Measurements from ENCODE around the gene MTHFD2.

Gene MTHFD2

DNA sequence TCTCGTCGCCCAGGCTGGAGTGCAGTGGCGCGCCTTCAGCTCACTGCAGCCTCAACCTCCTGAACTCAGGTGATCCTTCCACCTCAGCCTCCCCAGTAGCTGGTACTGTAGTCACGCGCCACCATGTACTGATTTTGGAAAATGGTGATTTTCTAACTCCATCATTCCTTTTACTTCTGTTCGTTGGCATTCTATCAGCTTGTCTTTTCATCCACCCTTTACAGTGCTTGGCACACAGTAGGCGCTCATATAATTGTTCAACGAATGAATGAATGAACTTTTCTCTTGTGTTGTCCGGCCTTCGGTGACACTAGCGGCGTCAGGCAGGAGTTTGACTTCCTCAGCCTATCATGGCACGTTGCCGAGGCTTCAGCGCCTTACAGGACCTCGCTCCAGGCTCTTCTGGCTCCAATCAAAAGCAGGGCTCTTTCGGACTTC lies 373 bp upstream of the MTHFD2 start:
- Histone ChIP-seq H3K27me3 (no peaks in the 10 kb centered on the region), H3K4me3 (ENCODE audit: low read depth in 1 of 2, low read length in 1 of 2) (peak overlapping the region; percentile 71 to 91), H3K9me3 (no peaks in the 10 kb centered on the region), H3K27ac (peak overlapping the region; percentile 81), H3K4me1 (ENCODE audit: control insufficient read depth in 1 of 2, insufficient read depth in 1 of 2, low read depth in 1 of 2, low read length in 1 of 2) (peaks cover 20 to 21% of the 10 kb centered on the region in 2 experiments), H3K36me3 (no peaks in the 10 kb centered on the region)
- TF ChIP-seq, protein P1, sequence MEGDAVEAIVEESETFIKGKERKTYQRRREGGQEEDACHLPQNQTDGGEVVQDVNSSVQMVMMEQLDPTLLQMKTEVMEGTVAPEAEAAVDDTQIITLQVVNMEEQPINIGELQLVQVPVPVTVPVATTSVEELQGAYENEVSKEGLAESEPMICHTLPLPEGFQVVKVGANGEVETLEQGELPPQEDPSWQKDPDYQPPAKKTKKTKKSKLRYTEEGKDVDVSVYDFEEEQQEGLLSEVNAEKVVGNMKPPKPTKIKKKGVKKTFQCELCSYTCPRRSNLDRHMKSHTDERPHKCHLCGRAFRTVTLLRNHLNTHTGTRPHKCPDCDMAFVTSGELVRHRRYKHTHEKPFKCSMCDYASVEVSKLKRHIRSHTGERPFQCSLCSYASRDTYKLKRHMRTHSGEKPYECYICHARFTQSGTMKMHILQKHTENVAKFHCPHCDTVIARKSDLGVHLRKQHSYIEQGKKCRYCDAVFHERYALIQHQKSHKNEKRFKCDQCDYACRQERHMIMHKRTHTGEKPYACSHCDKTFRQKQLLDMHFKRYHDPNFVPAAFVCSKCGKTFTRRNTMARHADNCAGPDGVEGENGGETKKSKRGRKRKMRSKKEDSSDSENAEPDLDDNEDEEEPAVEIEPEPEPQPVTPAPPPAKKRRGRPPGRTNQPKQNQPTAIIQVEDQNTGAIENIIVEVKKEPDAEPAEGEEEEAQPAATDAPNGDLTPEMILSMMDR (IDR thresholded peaks at IDR 0.05): no peak

DNA sequence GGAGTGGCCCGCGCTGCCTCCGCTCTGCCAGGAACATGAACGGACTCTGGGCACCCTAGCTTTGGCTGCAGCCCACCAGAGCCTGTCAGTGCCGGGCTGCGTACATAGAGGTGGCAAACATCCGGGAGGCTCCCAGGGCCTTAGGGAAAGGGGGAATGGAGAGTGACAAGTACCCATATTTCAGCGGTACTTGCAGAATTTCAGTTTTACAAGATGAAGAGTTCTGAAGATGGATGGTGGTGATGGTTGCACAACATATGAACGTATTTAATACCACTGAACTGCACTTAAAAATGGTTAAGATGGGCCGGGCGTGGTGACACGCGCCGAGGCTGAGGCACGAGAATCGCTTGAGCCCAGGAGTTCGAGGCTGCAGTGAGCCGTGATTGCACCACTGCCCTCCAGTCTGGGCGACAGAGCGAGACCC lies 873 bp downstream of the MTHFD2 start:
- no peaks in the 10 kb centered on the region for H3K27me3 ChIP-seq
- H3K9me3 ChIP-seq: no peaks in the 10 kb centered on the region
- H3K4me3 ChIP-seq (ENCODE audit: low read depth in 1 of 2, low read length in 1 of 2): peak overlapping the region; percentile 71 to 91
- peaks cover 20 to 21% of the 10 kb centered on the region in 2 experiments for H3K4me1 ChIP-seq (ENCODE audit: control insufficient read depth in 1 of 2, insufficient read depth in 1 of 2, low read depth in 1 of 2, low read length in 1 of 2)
- H3K27ac ChIP-seq: peak overlapping the region; percentile 81
- no peaks in the 10 kb centered on the region for H3K36me3 ChIP-seq
- TF ChIP-seq, protein P1 (IDR thresholded peaks at IDR 0.05): no peak

DNA sequence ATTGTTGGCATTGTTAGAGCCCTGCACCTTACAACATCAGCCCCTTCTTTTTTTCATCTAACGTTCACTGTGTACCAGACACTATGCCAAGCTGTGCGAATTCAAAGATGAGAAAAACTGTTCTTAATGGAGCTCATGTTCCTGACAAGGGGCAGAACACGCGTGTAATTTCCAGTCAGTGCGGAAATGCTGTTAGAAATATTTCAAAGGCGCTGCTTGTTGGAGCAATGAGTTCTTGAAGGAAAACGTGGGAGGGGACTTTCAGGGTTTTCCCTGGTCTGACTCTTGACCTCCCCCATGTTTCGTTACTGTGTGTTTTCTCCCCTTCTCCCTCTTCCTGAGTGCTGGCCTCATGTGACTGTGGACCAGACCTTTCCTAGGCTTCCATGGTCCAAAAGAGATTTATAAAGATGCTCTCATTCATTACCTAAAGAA lies 1.5 kb downstream of the MTHFD2 start:
- Histone ChIP-seq H3K27me3 (no peaks in the 10 kb centered on the region), H3K4me3 (ENCODE audit: low read depth in 1 of 2, low read length in 1 of 2) (peak overlapping the region; percentile 71 to 91), H3K9me3 (no peaks in the 10 kb centered on the region), H3K4me1 (ENCODE audit: control insufficient read depth in 1 of 2, insufficient read depth in 1 of 2, low read depth in 1 of 2, low read length in 1 of 2) (peaks cover 20 to 21% of the 10 kb centered on the region in 2 experiments), H3K27ac (no peak overlapping the region), H3K36me3 (no peaks in the 10 kb centered on the region)
- TF ChIP-seq, protein P1 (IDR thresholded peaks at IDR 0.05): no peak

DNA sequence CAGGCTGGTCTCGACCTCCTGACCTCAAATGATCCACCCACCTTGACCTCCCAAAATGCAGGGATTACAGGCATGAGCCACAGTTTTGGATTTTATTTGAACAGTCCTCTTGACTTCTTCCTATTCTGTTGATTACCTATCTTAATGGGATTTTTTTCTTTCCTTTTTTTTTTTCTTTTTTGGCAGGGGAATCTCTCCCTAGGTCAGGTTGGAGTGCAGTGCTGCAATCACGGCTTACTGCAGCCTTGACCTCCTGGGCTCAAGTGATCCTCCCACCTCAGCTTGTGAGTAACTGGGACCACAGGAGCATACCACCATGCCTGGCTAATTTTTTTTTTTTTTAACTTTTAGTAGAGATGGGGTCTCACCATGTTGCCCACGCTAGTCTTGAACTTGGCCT lies 2.8 kb downstream of the MTHFD2 start:
- H3K27me3 ChIP-seq: no peaks in the 10 kb centered on the region
- H3K4me3 ChIP-seq (ENCODE audit: low read depth in 1 of 2, low read length in 1 of 2): no peak overlapping the region
- H3K27ac ChIP-seq: no peak overlapping the region
- peaks cover 31 to 32% of the 10 kb centered on the region in 2 experiments for H3K4me1 ChIP-seq (ENCODE audit: control insufficient read depth in 1 of 2, insufficient read depth in 1 of 2, low read depth in 1 of 2, low read length in 1 of 2)
- H3K36me3 ChIP-seq: no peaks in the 10 kb centered on the region
- TF ChIP-seq, protein P1 (IDR thresholded peaks at IDR 0.05): no peak
- no peaks in the 10 kb centered on the region for H3K9me3 ChIP-seq

DNA sequence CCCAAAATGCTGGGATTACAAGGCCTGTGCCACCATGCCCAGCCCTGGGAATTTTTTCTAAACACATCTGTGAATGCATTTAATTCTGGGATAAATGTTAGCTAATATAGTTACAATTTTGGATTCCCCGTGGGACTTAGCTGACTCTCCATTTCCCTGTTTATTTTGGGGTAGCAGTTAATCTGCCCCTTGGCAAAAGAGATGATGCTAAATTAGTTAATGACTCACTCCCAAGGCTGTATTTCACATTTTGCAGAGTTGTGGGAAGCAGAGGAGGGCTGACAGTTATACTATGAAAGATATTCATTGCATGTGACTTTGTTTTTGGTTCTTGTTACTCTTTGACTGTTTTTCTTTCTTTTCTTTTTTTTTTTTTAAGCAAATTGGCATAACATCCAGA lies 3.2 kb downstream of the MTHFD2 start:
- Histone ChIP-seq H3K27ac (no peak overlapping the region), H3K27me3 (no peaks in the 10 kb centered on the region), H3K9me3 (no peaks in the 10 kb centered on the region), H3K4me3 (ENCODE audit: low read depth in 1 of 2, low read length in 1 of 2) (no peak overlapping the region), H3K4me1 (ENCODE audit: control insufficient read depth in 1 of 2, insufficient read depth in 1 of 2, low read depth in 1 of 2, low read length in 1 of 2) (peaks cover 35 to 36% of the 10 kb centered on the region in 2 experiments), H3K36me3 (no peaks in the 10 kb centered on the region)
- TF ChIP-seq, protein P1 (IDR thresholded peaks at IDR 0.05): no peak
